PC-3 (cell line): ENCODE results near the gene CTSW. TPM values are rescaled to one million over a fixed set of nuclear protein-coding genes. Genes with fewer than 3 reads are reported as not detected.
A peak's percentile ranks its signal among the peaks of the same experiment; 100 is the strongest.

Experiments used
- ATAC-seq: fragments of 200-7000 bp; cut with Tn5 transposase; 2 replicates; pipeline ENCODE4 v1.9.1; 2020; ENCODE audit warnings: mild to moderate bottlenecking, moderate library complexity
- BruUV-seq: library from RNA; stranded (reverse); fragments of 400-500 nt; replicated peaks from 2 replicates; lab custom pipeline; 2021; lab: Mats Ljungman, UMichigan
- CTCF ChIA-PET: fragments of 300-600 bp; sonication (Branson Sonifier 250); formaldehyde crosslinking; loops from one replicate; lab custom pipeline; 2022; ENCODE audit warnings: antibody characterized with exemption; lab: Charles Lee
- POLR2A ChIA-PET: fragments of 300-600 bp; sonication (Branson Sonifier 250); formaldehyde crosslinking; loops from one replicate; lab custom pipeline; 2022; ENCODE audit warnings: antibody characterized with exemption; ENCODE audit not compliant: unreplicated experiment; lab: Charles Lee
- DNase-seq: peaks from one replicate; pipeline ENCODE4 v3.0.0-alpha.2; 2015
- H2AFZ ChIP-seq: fragments of 300-600 bp; sonication (generic); 2 replicates; pipeline ENCODE4 v1.6.0; 2016; ENCODE audit warnings: antibody characterized with exemption, low read length
- H3F3A ChIP-seq: fragments of 300-600 bp; sonication (generic); one replicate; pipeline ENCODE4 v1.6.0; 2017; ENCODE audit warnings: antibody characterized with exemption, low read length, control low read depth, mild to moderate bottlenecking; ENCODE audit not compliant: unreplicated experiment
- H3K27ac ChIP-seq: fragments of 300-600 bp; sonication (generic); 2 replicates; pipeline ENCODE4 v1.5.1; 2016; ENCODE audit warnings: mild to moderate bottlenecking, low read length
- H3K27me3 ChIP-seq: fragments of 300-600 bp; sonication (generic); 2 replicates; pipeline ENCODE4 v1.6.1; 2016; ENCODE audit warnings: low read length, mixed read lengths
- H3K36me3 ChIP-seq: fragments of 300-600 bp; sonication (generic); 2 replicates; pipeline ENCODE4 v1.6.1; 2016; ENCODE audit warnings: low read depth, mixed run types, low read length, mixed read lengths
- H3K4me1 ChIP-seq: fragments of 300-600 bp; sonication (generic); 2 replicates; pipeline ENCODE4 v1.5.1; 2016; ENCODE audit warnings: low read length; ENCODE audit not compliant: insufficient read depth
- H3K4me2 ChIP-seq: fragments of 300-600 bp; sonication (generic); 2 replicates; pipeline ENCODE4 v1.6.0; 2016; ENCODE audit warnings: low read length
- H3K4me3 ChIP-seq: fragments of 300-600 bp; sonication (generic); 2 replicates; pipeline ENCODE4 v1.5.1; 2016; ENCODE audit warnings: mild to moderate bottlenecking, low read length, mixed read lengths
- H3K79me2 ChIP-seq: fragments of 300-600 bp; sonication (generic); 2 replicates; pipeline ENCODE4 v1.6.1; 2017; ENCODE audit warnings: low read length, mixed read lengths
- H3K9ac ChIP-seq: fragments of 300-600 bp; sonication (generic); 2 replicates; pipeline ENCODE4 v1.6.0; 2016; ENCODE audit warnings: mild to moderate bottlenecking, low read length
- H3K9me2 ChIP-seq: fragments of 300-600 bp; sonication (generic); replicated peaks from 2 replicates; pipeline ENCODE4 v1.6.1; 2016; ENCODE audit warnings: mixed run types, low read length, mixed read lengths
- H3K9me3 ChIP-seq: fragments of 300-600 bp; sonication (generic); 2 replicates; pipeline ENCODE4 v1.6.1; 2016; ENCODE audit warnings: low read length, mixed read lengths
- H4K20me1 ChIP-seq: fragments of 300-600 bp; sonication (generic); 2 replicates; pipeline ENCODE4 v1.6.1; 2016; ENCODE audit warnings: low read length, mixed read lengths
- CTCF ChIP-seq: fragments of 300-600 bp; sonication (generic); conservative IDR thresholded peaks from 2 replicates; pipeline ENCODE4 v1.5.1; 2017; ENCODE audit warnings: antibody characterized with exemption, low read depth, mild to moderate bottlenecking, low read length
- EZH2 ChIP-seq: fragments of 300-600 bp; sonication (generic); IDR thresholded peaks from one replicate; pipeline ENCODE4 v1.6.1; 2017; ENCODE audit warnings: antibody characterized with exemption, mild to moderate bottlenecking, low read length; ENCODE audit not compliant: unreplicated experiment
- EZH2phosphoT487 ChIP-seq: fragments of 300-600 bp; sonication (generic); IDR thresholded peaks from 2 replicates; pipeline ENCODE4 v1.6.1; 2018; ENCODE audit warnings: mild to moderate bottlenecking, antibody characterized with exemption, low read length, borderline replicate concordance
- intact Hi-C: fragments of 100-400 bp; cut with micrococcal nuclease; formaldehyde crosslinking; loops from 2 replicates; pipeline ENCODE4 v1.9.0; 2023
- total RNA-seq: library from RNA; depleted of rRNA; stranded (reverse); fragments of >200 nt; gene quantifications from 2 replicates; pipeline ENCODE4 v1.2.3, GENCODE V29; 2014

CTSW gene
- total RNA-seq, 1 experiment from 2014 or later, result 0.11 TPM

- BruUV-seq, result no TSS peak
These were observed 6.9 kb upstream of the CTSW start, which contains the start of gene EFEMP2 for GRCh38 chr11:65872586-65873317. Gene EFEMP2 (minus strand): TSS chr11:65872800. CDS start chr11:65872354, 446 bp downstream.

DNA sequence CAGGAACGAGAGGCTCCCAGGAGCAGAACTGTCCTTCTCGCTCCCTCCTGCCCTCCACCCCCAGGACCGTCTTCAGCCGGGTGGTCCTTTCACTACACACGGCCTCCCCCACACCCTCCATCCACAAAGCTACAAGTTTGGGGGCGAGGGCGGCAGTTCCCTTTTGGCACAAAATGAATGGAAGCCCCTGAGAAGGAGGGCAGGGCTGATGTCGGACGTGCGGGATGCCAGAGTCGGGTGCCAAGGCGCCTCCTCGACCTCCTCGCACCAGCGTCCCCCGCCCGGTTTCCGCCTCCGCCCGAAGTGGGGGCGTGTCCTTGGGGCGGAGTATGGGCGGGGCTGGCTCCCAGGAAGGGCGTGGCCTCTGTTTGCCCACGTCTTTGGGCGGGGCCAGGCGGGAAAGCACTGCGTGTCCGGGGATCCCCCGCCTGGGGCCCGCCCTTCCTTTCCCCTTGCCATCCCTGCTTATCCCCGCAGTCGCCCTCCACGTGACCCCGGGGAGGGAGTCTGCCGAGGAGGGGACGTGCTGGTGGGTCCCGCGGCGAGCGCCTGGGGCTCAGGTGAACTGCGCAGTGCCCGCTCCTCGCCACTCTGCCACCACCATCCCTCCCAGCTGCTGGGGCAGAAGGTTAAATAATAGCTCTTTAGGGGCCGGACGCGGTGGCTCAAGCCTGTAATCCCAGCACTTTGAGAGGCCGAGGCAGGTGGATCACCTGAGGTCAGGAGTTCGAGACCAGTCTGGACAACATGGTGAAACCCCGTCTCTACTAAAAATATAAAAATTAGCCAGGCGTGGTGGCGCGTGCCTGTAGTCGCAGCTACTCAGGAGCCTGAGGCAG is 6.1 kb upstream of the CTSW start:
- no peaks in the 10 kb centered on the region for H3K27me3 ChIP-seq
- H3K9me3 ChIP-seq, result no peaks in the 10 kb centered on the region
- no peaks in the 10 kb centered on the region for H3K36me3 ChIP-seq
- H3K4me2 ChIP-seq, result peak overlapping the region; percentile 99
- no peaks in the 10 kb centered on the region for H3F3A ChIP-seq
- ATAC-seq (peak; percentile 76), DNase-seq (peak; percentile 98)
- TSS peak; percentile 82 for BruUV-seq
- peaks cover 6% of the 10 kb centered on the region for H3K4me1 ChIP-seq
- ChIA-PET POLR2A (interaction anchor here (0.7 kb wide), 1 partner anchor 13 kb away, joined by 3 read pairs; no protein-coding TSS in a partner anchor), CTCF (interaction anchor here (1.0 kb wide), 1 partner anchor 15 kb away, joined by 3 read pairs; the partner anchor contains the start of gene FIBP)
- TF ChIP-seq EZH2 (no peak), CTCF (no peak), EZH2phosphoT487 (no peak)
- intact Hi-C loops, result no loop called here
- H3K79me2 ChIP-seq, result no peaks in the 10 kb centered on the region
- no peaks in the 10 kb centered on the region for H4K20me1 ChIP-seq
- peak overlapping the region; percentile 87 for H2AFZ ChIP-seq
- H3K9ac ChIP-seq, result peak overlapping the region; percentile 55
- no peak overlapping the region for H3K27ac ChIP-seq
- H3K4me3 ChIP-seq, result peak overlapping the region; percentile 78
- H3K9me2 ChIP-seq, result no peaks in the 10 kb centered on the region

More at GRCh38 chr11:65872586-65873317, 6.9 kb upstream of the CTSW start, which contains the start of gene EFEMP2:
- no peaks in the 10 kb centered on the region for H4K20me1 ChIP-seq
- H3K9ac ChIP-seq, result peak within 1 kb of the TSS; percentile 55
- peak within 1 kb of the TSS; percentile 78 for H3K4me3 ChIP-seq
- H3K9me3 ChIP-seq, result no peaks in the 10 kb centered on the region
- peak within 1 kb of the TSS; percentile 99 for H3K4me2 ChIP-seq
- DNase-seq, result no peak
- no peak for TF ChIP-seq EZH2
- no peak for TF ChIP-seq CTCF
- no peak for TF ChIP-seq EZH2phosphoT487
- peak within 1 kb of the TSS; percentile 87 for H2AFZ ChIP-seq
- peaks cover 6% of the 10 kb centered on the region for H3K4me1 ChIP-seq
- H3F3A ChIP-seq, result no peaks in the 10 kb centered on the region
- ChIA-PET POLR2A (interaction anchor here (0.7 kb wide), 1 partner anchor 12 kb away, joined by 3 read pairs; no protein-coding TSS in a partner anchor), CTCF (interaction anchor here (1.0 kb wide), 1 partner anchor 13 kb away, joined by 3 read pairs; the partner anchor contains the start of gene MUS81)
- H3K36me3 ChIP-seq, result no peaks in the 10 kb centered on the region
- no peak within 1 kb of the TSS for H3K27ac ChIP-seq
- intact Hi-C loops, result no loop called here
- no peaks in the 10 kb centered on the region for H3K79me2 ChIP-seq
- ATAC-seq, result 0 out of 2 replicates have a peak, but pooled peaks have one; percentile 2
- no peaks in the 10 kb centered on the region for H3K27me3 ChIP-seq
- no peaks in the 10 kb centered on the region for H3K9me2 ChIP-seq
